GM21737 (cell line): ENCODE data around the gene IQSEC1.
A peak's percentile ranks its signal among the peaks of the same experiment; 100 is the strongest.

ENCODE experiments used
- ATAC-seq: cut with Tn5 transposase; IDR thresholded peaks from one replicate; pipeline ENCODE4 v1.9.1; 2021; ENCODE audit warnings: mild to moderate bottlenecking, moderate library complexity; ENCODE audit not compliant: unreplicated experiment

Gene IQSEC1

DNA sequence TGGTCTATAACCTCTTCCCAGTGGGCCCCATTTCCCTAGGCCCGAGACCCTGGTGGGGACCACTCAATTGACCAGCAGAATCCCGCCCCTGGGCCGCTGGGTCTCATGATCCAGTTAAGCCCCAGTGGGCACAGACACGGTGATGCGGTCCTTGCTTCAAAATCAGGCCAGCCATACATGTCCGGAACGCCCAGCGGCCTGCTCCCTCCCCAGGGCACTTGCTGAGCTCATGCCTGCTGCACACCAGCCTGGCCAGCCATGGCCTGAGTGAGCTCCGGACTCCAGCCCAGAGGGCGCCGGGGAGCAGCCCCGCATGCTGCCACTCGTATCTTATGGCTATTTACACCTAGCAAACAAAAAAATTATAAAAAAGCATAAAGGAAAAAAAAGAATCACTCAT is 34.4 kb upstream of the IQSEC1 start:
- no peak for ATAC-seq

DNA sequence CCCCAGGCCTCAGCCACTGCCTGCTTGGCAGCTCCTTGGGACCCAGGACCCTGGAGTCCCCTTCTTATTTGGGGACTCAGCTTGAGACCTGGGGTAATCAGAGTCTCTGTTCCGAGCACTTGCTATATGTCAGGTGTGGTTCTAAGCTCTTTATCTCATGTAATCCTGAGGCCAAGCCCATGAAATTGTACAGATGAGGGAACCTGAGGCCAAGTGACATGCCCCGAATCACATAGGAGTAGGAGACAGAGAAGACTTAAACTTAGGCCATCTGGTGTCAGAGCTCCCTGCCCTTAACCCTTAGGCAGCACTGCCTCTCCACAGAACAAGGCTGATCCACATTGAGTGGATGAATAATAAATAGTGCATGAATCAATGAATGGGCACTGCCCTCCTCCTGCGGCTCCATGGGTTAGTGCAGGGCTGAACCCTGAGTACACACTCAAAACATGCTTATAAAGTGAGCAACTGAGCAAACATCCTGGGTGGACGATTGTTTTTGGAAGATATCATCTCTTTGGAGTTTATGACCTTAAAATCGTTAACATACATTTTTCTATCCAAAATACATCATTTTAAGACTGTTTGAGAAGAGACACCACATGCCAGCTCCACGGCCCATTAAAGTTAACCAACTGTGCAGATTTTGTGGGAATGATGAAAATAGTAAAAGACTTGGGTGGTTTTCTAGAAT is 33.2 kb upstream of the IQSEC1 start:
- no peak for ATAC-seq

DNA sequence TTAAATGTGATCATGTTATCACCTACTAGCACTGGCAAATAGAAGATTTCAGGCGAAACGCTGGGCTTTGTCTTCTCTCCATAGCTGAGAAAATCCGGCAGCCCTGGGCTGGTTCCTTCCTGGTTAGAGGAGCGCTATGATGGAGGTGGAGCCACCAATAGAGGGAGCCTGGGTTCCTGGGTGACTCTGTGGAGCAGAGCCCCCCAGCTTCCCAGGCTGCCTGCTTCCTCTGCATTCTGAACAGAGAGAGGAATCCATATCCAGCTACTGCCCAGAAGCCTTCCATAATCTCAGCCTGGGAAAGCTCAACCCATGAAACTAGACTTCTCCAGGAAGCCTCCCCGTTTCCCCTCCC is 32.6 kb upstream of the IQSEC1 start:
- no peak for ATAC-seq

DNA sequence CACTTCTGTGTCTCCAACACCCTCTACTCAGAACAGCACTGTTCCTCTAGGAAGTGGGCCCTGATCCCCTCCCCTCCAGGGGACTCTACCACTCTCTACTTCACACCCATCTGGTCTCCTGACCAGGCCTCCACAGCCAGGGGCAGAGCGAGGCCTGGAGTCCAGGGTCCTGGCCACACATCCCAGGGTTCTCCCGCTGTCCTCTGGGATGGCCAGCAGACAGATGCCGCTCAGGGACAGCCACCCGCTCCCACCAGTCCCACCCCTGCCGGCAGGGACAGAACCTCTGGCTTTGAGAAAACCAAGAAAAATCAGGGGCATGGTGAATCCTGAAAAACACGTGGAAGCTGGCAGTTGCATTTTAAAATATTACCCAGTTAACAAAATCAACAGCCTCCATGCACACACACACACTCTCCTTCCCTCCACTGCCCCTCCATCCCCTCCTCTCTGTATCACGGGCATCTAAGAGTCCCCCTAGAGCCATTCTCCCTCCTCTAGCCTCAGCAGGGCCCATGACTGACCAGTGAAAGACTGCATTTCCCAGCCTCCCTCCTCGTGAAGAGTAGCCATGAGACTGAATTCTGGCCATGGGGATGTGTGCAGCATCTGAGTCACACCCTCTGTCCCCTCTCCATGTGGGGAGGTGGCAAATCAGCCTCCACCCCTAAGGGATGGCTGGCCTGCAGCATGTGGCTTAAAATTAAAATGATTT is 32.1 kb upstream of the IQSEC1 start:
- no peak for ATAC-seq

DNA sequence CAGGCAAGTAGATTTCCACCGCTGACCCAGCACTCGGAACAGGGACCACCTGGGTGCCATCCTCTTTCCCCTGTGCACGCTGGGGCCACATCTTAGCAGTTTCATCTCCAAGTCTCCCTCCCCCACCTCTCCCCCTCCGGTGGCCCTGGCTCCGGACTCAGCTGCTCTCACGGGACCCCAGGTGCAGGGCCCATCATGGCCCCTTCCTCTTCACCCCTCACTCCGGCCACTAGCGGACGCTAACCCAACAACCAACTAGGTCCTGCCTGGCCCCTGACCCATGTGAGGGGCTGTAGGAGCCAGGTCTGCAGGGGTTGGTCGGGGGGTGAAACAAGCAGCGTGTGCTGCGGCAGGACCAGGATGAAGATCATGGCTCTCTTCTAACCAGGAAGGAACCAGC is 31.3 kb upstream of the IQSEC1 start:
- no peak for ATAC-seq

DNA sequence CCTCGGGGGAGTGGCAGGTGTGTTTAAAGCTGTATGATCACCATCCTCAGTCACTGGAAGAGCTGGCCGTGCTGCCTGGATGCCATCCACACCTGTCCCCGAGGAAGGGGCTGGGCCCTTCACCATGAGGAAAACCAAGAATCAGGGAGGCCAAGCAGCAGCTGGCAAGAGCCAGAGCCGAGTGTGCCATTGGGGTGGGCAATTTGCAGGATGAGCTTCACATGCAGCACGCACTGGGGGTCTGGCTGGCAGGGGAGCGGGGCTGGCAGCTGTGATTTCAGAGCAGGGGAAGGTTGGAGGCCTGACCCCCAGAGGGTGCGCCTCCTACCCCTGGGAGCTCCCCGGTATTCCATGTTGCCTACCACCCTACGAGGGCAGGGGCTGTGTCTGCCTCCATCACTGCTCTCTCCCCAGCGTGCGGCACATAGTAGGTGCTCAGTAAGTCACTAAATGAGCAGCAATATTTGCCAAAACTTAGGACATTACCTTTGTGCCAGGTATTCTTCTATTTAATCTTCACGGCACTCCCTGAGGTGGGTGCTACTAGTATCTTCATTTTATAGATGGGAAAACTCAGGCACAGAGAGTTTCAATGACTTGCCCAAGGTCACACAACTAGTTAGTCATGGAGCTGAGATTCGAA is 30.3 kb upstream of the IQSEC1 start:
- no peak for ATAC-seq

DNA sequence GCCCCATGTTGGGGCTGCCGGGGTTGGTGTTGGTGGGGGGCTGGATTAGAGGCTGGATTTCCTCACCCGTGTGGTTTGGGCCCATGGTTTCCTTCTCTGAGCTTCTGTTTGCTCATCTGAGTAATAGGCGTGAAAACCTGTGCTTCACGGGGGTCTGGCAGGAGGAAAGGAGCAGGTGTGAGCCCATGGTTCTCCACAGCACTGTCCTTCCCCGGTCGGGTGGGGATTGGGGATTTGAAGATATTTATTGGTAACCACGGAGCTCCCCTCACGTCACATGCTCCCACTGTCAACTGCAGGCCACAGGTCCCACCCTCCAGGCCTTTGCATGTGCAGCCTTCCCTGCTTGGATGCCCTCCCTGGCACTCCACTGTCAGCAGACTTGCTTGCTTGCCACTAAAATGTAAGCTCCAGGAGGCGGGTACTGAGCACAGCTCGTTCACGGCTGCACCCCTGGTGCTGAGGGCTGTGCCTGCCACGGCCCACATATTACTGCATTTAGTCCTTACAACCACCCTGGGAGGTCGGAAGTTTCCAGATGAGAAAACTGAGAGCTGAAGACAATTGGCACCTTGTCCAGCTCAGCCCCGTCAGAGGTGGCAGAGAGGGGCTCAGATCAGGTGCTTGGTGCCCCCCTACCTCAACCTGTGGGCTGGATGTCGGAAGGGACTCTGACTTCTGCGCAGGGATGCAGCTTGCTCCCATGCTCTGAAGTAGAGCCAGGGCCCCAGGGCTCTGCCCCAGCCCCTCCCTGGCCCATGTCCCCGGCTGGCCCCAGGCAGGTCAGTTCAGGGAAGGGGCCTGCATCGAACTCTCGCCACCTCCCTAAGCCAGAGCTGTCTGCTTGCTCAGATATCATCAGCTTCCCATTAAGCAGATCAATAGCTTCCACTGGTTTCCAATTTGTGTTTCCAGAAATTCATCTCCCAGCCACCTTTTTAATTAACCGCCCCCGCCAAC is 29.4 kb upstream of the IQSEC1 start:
- no peak for ATAC-seq

DNA sequence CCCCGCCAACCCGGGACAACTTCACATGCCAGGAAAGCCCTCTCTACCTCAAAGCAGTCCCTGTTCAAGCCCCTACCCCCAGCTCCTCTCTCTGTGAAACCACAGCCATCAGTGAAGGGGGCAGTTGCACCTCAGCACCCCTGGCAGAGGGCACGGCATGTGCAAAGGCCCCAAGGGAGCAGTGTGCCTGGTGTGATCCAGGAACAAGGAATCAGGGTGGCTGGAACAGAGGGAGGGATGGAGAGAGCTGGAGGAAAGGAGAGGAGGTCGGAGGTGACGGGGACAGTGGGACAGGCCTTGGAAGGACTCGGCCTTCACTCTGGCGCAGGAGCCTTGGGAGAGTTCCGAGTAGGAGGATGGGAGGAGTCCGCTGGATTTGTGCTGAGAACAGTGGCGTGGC is 26.5 kb upstream of the IQSEC1 start:
- no peak for ATAC-seq

DNA sequence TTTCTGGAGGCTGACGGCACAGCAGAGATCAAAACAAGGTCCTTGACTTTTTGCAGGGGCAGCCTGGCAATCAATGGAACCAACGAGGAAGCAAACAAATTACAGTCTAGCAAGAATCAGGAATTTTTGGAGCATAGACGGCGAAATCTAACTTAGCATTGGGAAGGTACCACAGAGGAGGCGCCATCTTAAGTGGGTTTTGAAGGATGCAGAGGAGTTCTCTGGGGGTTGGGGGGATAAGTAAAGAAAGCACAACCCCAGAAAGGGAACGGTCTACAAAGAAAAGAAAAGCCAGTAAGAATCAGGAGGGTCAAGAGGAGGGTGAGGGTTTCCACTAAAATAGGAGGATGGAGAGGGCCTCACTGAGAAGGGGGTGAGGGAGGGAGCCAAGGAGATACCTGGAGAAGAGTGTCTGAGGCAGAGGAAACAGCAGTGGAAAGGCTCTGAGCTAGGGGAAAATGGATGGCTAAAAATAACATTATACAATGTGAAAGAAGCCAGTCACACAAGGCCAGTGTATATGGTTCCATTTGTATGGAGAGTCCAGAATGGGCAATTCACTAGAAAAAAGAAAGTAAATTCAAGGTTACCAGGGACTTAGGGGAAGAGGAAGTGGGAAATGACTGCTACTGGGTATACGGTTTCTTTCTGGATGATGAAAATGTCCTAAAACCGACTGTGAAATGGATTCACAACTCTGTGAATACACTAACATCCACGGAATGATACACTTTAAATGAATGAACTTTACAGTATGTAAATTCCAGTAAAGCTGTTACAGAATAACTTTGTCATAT is 25.2 kb upstream of the IQSEC1 start:
- ATAC-seq = no peak

DNA sequence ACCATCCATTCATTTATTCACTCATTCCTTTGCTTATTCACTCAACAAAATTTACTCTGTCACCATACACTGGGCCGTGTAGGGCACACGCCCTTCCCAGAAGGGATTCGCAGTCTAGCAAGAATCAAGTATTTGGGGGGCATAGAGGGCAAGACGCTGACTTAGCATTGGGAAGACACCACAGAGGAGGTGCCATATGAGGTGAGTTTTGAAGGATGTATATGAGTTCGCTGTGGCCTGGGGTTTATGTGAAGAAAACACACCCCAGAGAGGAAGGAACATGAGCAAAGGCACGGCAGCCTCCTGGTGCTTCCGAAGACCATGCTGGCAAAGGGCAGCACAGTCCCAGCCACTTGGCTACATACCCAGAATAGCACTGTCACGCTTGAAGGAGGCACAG is 23.1 kb upstream of the IQSEC1 start:
- ATAC-seq = no peak

DNA sequence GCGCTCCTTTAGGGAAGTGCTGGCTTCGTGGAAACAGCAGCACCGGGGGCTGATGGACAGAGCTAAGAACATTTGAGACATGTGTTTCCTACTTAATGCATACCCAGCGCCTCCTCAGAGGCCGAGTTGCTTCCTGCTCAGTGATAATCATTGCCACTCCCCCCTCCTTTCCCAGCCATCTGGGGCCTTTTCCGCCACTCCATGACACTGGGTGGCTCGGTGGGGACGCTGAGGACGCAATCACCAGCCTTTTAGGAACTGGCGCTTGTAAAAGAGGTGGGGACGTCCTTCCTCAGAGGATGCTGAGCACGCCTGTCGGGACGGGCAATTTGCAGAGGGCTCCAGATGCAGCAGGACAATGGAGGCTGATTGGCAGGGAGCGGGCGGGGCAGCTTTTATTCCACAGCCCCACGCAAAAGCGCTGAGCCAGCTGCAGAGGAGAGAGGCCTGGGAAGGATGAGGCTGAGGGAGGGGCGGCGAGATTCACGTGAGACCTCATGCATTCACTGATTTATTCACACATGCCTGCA is 22.2 kb upstream of the IQSEC1 start:
- no peak for ATAC-seq

DNA sequence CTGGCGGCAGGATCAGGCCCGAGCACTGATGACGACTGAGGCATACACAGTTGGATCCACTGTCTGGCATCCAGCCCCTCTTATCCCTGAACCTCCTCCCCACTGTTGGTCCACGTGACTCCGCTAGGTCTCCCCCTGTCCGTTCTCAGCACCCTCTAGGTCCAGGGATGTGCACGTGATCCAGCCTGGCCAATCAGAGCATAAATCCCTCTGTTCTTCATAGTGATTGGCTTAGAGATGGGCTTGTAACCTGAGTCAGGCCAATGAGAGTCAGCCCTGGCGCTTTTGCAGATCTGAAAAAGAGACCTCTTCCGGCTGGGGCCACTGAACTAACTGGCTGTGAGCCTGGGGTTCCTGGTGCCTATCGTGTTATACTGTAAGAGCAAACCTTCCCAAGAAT is 20.5 kb upstream of the IQSEC1 start:
- ATAC-seq = no peak

DNA sequence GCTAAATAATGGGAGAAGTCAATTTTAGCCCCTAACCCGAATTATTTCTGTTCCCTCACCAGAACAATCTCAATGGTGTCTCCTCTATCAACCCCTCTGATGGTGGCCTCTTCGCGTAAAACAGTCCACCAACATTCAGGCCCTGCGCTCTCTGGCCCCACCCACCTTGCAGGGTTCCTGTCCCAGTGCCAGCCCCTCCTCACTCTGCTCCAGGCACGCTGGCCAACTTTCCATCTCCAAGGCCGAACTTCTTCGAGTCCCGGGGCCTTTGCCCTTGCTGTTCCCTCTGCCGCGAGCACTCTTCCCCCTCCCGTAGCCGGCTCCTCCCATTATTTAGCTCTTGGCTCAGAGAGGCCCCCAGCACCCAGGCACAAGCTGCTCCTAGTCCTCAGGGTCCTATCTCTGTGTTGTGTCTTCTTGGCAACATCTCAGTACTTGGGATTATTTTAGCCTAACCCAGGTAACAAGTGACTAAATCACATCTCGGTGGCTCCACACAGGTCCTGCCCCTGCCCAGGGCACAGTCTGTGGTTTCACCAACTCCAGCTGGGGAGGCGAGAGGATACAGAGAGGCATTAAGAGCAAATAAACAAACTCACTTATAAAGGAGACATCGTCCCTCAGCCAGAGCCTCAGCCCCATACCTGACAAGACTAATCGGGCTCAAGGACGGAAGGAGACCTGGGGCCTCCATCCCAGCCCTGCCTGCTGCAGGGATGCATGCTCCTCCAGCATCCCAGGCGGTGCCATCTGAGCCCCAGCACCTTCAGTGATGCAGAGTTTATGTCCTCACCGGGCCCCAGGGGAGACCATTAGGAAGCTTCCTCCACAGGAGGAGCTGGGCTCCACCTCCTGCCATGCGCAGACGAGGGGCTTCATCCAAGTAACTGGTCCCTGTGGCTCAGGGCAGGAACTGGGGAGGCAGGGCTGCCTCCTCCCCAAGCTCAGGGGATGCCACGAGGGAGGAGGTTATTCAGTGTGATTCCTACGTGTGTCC is 19.7 kb upstream of the IQSEC1 start:
- no peak for ATAC-seq

DNA sequence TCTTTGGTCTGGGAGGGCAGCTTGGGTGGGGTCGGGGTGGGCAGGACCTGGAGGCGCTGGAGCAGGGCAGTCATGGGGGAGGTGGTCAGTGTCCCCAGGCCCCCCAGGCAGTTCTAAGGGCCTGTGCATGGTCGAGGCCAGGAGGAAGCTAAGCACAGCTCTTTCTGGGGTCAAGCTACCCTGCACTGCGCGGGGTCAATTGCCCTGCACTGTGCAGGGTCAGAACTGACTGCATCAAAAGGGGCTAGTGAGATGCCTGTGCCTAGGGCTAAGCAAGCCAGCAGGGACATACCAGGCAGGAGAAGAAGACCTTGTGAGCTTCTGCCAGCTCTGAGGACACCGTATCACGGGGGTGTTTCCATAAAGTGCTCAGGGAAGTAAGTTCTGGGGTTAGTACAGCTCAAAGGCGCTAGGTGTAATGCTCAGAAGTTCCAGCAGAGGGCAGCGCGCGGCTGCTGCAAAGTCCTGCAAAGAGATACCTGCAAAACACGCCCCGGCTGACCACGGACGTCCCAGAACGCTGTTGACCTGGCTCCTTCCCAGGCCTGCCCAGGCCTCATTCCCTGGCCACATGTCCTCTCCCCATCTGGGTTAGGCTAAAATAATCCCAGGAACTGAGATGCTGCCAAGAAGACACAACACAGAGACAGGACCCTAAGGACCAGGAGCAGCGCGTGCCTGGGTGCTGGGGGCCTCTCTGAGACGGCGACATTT is 18.8 kb upstream of the IQSEC1 start:
- peak; percentile 57 for ATAC-seq

DNA sequence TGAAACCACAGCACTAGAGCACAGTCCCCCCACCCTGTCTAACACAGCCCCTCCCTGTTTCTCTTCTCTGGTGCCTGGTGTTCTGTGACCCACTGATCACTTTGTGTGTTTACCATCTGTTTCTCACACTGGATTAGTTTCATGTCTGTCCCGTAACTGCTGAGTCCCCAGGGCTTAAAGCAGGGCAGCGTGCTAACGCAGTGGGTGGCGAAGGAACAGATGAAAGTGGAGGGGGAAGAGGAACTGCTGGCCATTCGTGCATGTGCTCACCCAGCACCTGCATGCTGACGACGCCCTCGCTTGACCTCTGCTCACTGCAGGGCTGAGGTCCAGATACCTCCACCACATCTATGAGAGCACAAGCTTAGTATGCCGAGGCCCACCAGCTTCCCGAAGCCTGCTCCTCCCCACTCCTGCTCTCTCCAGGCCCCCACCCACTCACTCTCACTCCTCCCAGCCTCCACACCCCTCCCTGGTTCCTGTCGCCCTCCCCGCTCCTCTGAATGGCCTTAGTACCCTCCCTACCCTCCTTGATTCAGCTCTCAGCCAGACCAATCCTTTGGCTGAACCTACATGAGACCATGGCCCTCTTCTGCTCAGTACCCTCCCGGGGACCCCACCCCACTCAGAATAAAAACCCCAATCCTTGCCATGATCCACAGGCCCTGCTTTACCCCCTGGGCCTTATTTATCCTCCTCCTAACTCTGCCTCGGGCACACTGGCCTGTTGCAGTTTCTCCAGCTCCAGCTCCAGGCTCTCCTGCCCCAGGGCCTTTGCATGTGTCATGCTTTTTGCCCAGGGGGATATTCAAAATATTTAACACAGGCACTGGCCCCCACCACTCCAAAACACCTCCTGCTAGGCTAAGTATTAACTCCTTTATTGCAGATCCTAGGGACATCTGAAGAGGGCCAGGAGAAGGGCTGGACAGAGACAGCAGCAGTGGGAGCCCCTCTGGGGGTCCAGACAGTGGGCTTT is 15.1 kb upstream of the IQSEC1 start:
- ATAC-seq = peak; percentile 48

DNA sequence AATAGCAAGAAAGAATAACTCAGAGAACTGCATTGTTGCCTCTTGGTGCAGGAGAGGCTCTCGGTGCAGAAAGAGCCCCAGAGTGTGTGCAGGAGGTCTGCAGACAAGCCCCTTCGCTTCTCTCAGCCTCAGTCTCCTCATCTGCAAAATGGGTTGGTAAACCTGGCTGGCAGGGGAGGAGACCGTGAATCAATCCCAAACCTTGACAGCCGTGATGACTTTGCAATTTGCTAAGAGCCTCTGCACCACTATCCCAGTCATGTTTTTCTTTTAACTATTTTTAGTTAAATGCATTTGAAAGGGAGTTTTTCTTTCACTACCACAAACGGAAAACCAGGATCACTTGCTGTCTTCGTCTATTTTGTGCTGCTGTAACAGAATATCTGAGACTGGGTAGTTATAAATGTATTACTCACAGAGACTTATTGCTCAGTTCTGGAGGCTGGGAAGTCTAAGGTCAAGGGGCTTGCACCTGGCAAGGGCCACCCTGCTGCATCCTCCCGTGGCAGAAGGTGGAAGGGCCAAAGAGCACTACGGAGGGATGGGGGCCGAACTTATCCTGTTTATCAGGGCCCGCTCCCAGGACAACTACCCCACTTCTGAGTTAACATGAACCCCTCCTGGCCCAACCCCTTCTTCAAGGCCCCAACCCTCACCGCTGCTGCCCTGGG is 14.2 kb upstream of the IQSEC1 start:
- ATAC-seq = no peak
